Stimulated activated CD4-positive, alpha-beta T cell treated with anti-CD3 and anti-CD28 coated beads, TNF-alpha, amount 100 ng/mL, for 24 hours (primary cell): Measurements from ENCODE around the gene MCAT.
"Not testable (repeated sequence)": the region's sequence is repeated elsewhere in the genome, so short reads cannot be mapped to it uniquely, and the experiment has no call there.

ENCODE experiments used
- DNase-seq, 3 experiments: peaks; one replicate each; pipeline ENCODE4 v3.0.0-alpha.2; 2020; ENCODE audit warnings: low read depth in 3 of 3

MCAT gene

GRCh38 chr22:43153899-43154298, 10.7 kb upstream of the MCAT start:
- DNase-seq, result no peak

GRCh38 chr22:43152357-43153071, 9.3 kb upstream of the MCAT start:
- peak; percentile 27 to 58 (median 38) for DNase-seq

DNA sequence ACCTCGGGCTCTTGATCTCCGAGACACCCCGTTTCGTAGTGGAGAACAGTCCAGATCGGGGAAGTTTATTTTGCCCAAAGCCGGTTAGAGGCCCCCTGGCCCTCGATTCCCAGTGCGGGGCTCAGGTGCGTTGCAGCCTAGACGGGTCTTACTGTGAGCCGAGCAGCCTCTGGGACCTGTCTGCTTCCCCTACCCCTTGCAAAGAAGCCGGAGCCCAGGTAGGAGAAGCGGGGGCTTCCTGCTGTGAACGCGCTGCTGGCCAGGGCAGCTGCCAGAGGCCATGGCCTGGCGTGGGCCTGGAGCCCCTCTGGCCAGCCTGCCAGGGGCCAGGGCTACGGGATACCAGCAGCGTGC, 8.8 kb upstream of the MCAT start:
- DNase-seq, result no peak

GRCh38 chr22:43151251-43152002, 8.2 kb upstream of the MCAT start, which contains the start of gene TSPO:
TSPO (plus strand) TSS chr22:43151559; CDS start chr22:43159239, 7,680 bp downstream.
- DNase-seq, result peak; percentile 33 to 63 (median 42)

- DNase-seq, result no peak
These were observed 7.6 kb upstream of the MCAT start for GRCh38 chr22:43150731-43151206.

- no peak for DNase-seq
These were observed 5.4 kb upstream of the MCAT start for GRCh38 chr22:43148581-43148980.

DNA sequence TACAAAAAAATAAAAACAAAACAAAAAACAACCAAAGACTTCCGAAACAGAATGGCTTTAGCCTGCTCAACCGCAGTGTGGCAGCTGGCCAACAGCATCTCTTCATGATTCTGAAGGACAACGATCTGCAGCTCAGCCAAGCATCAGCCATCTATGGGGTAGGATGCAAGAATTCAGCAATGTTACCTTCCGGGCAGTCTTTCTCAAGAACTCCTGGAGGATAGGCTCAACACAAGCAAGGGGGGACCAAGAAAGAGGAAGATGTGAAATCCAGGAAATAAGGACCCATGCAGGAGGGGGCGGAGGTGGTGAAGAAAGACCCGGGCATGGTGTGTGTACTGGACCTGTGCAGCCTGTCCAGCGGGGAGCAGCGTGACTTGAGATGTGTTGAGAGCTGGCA, 4.6 kb upstream of the MCAT start:
- no peak for DNase-seq

DNA sequence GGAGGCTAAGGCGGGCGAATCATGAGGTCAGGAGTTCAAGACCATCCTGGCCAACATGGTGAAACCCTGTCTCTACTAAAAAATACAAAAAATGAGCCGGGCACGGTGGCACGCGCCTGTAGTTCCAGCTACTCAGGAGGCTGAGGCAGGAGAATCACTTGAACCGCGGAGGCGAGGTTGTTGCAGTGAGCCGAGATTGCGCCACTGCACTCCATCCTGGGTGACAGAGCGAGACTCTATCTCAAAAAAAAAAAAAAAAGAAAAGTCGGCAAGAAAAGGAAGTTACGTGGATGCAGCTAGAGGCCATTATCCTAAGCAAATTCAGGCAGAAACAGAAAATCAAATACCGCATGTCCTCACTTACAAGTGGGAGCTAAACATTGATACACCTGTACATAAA, 3.1 kb upstream of the MCAT start:
- not testable (repeated sequence) for DNase-seq

DNA sequence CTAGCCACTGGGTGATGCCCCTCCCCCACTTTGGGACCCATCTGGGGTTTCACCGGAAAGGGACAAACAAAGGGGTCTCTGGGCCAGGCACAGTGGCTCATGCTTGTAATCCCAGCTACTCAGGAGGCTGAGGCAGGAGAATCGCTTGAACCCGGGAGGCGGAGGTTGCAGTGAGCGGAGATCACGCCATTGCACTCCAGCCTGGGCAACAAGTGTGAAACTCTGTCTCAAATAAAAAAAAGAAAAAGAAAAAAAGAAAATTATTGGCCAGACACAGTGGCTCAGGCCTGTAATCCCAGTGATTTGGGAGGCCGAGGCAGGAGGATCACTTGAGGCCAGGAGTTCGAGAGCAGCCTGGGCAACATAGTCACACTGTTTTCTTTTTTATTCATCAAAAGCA, 2.2 kb upstream of the MCAT start:
- not testable (repeated sequence) for DNase-seq

- DNase-seq, result no peak
These were observed 1.8 kb upstream of the MCAT start for GRCh38 chr22:43144949-43145348.

DNA sequence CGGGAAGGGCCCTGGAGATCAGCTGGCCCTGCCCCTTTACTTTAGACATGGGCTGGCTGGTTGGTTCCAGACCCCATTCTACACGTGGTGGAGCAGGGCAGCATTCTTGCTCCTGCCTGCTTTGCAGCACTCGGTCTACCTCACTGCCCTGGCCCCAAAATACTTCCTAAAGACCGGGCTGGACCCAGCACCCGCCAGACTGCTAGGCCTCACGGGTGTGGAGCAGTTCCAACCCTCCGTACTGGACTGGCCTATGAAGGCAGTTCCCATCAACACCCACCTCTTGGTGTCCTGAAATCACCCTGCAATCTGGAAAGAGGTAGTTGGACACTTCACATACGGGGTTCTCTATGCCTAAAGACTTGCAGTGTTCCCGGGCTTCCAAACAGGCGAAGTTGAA, 6.4 kb downstream of the MCAT start:
- DNase-seq, result no peak

GRCh38 chr22:43136255-43136654, 6.9 kb downstream of the MCAT start:
- DNase-seq, result peak in 1 of 3 experiments; percentile 29

DNA sequence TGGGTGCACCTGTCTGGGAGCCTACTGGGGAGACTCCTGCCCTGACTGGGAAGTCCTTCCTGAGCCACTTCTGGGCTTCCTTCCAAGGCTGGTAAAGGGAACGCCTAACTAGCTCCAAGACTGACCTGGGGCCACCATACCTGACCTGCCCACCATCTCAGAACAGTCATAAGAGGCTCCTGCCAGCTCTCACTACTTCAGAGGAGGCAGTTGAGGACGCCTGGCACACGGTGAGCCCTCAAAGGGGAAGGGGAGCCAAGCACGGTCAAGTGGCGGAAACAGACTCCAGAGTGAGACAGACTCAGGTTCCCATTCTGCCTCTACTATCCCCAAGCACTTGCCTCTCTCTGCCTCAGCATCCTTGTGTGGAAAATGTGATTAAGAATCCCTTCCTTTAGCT, 7.6 kb downstream of the MCAT start:
- no peak for DNase-seq

GRCh38 chr22:43134553-43134952, 8.6 kb downstream of the MCAT start:
- DNase-seq, result no peak

- no peak for DNase-seq
These were observed 9.8 kb downstream of the MCAT start for GRCh38 chr22:43133401-43133800.

GRCh38 chr22:43131773-43132501, 11.3 kb downstream of the MCAT start:
- DNase-seq, result no peak

GRCh38 chr22:43129426-43130425, 13.5 kb downstream of the MCAT start:
- DNase-seq, result no peak

DNA sequence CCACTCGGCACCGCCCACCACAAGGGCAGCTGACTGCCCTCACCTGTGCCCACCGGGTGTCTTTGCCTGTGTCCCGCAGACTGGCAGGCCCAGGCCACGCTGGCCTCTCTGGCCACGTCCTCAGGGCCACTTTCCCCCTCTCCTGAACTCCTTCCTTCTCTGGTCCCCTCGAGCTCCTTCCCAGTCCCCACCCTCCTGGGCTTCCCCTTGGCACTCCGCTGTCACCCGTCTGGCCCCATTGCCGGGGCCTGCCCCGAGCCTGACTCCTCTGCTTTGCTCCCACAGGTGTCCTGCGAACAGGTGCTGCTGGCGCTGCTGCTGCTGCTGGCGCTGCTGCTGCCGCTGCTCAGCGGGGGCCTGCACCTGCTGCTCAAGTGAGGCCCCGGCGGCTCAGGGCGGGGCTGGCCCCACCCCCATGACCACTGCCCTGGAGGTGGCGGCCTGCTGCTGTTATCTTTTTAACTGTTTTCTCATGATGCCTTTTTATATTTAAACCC, 14.2 kb downstream of the MCAT start:
- no peak for DNase-seq

DNA sequence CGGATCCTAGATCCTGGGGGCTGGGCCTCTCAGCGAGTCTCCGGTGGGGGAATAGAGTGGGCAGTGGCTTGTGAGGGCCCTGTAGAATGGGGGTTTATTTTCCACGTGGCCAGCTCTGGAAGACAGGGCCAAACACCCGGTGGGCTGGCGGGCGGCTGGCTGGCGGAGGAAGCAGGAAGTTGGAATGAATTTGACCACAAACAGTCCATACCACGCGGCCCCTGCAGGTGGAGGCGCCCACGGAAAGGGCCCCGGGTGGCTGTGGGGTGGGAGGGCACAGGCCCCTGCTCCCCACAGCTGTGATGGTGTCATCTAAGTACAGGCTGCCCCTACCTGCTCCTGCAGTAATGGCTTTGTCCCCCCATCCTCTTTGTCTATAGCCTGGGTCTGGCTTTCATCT, 15.1 kb downstream of the MCAT start:
- no peak for DNase-seq

DNA sequence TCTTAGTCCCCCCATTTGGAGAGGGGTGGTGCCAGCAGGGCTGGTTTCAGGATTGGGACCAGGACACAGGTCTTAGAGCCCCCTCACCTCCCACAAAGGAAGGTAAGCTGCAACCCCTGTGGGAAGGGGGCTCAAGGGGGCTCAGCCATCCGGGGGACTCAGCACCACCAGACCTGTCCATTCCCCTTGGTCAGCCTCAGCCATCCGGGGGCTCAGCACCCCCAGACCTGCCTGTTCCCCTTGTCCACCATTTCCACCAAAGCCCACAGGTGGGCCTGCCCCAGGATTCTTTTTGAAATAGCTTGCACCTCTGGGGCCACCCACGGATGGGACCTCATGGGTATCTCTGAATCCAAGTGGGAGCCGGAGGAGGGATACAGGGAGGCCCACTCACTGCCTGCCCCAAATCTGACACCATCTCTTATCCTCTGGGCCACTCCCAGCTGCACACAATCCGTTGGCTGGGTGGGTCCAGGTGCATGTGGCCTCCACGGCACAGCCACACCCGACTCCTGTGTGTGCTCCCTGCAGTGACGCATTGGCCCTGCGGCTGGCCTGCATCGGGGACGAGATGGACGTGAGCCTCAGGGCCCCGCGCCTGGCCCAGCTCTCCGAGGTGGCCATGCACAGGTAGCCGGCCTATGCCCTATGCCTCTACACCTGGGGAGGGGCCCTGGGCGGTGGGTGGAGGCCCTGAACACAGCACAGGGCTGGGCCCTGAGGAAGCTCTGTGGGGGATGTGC, 15.9 kb downstream of the MCAT start:
- DNase-seq, result no peak
